Fibroblast of villous mesenchyme (primary cell): ENCODE data around the gene ZNF521. TPM values are rescaled to one million over a fixed set of nuclear protein-coding genes. Genes with fewer than 3 reads are reported as not detected.

Experiments
- DNase-seq: peaks from one replicate; pipeline ENCODE4 v3.0.0-alpha.2; 2010; ENCODE audit warnings: low read depth
- H3K4me3 ChIP-seq: 2 replicates; pipeline ENCODE4 v1.5.1; 2011; ENCODE audit warnings: low read depth, mild to moderate bottlenecking, low read length
- CTCF ChIP-seq: IDR thresholded peaks from 2 replicates; pipeline ENCODE4 v1.5.1; 2012; ENCODE audit warnings: low read depth, mild to moderate bottlenecking, low read length; ENCODE audit not compliant: insufficient read depth
- total RNA-seq: library from RNA; depleted of rRNA; stranded (reverse); fragments of >200 nt; gene quantifications from 2 replicates; pipeline ENCODE4 v1.2.3, GENCODE V29; 2012

The ZNF521 gene
- total RNA-seq, 1 donor, result 4.7 TPM

DNA sequence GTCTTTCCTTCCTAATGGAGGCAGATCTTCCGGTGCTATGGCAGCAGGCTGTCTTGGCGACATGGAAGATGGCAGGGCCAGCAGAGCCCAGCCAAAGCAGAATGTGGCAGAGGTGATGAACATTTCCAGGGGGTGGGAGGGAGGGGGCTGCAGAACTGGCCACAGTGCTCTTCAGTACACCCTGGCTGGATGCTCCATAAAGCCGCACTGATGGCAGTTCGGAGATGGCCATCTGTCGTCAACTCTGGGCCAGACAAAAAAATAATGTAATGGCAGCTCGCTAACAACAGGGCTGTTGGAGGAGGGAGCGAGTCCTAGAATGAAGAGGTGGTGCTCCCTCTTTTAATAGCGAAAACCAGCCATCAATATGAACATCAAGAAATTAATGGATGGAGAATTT lies 271.0 kb downstream of the ZNF521 start:
- no peak for DNase-seq
- no peak for TF ChIP-seq CTCF
- no peak overlapping the region for H3K4me3 ChIP-seq

GRCh38 chr18:25080211-25080610 lies 271.8 kb downstream of the ZNF521 start:
- no peak overlapping the region for H3K4me3 ChIP-seq
- no peak for DNase-seq
- TF ChIP-seq CTCF, result no peak

DNA sequence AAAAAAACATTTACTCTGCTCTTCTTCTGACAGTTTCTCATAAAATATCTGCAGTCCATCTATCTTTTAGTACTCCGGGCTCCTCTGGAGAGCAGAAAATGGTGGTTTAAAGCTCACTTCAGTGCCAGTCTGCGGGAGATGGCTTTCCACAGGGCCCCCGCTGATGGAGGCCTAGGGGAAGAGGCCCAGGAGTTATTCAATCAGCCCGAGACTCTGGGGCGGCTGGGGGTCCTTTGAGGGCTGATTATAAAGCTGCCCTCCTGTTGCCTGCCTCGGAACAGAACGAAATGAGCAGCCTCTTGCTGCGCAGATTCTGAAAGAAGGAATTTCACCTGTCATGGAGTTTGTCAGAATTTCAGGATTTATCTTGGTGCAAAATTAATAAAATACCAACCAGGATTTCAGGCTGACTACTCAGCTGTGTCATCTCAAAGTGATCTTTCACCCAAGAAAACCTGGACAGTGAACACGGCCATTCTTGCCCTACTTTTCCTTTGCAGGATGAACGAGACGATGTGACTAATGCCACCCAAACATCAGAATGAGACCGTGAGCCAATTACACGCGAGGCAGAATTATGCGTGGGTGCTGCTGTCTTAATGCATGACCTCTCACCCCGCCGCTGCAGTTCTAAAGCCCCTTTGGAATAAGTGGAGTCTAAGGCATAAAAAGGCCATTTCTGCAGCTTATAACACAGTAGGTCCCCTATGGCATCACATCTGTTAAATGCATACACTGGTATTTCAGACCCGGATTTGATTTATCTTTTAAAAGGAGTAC lies 273.8 kb downstream of the ZNF521 start:
- no peak for DNase-seq
- TF ChIP-seq CTCF, result no peak
- H3K4me3 ChIP-seq, result no peak overlapping the region

DNA sequence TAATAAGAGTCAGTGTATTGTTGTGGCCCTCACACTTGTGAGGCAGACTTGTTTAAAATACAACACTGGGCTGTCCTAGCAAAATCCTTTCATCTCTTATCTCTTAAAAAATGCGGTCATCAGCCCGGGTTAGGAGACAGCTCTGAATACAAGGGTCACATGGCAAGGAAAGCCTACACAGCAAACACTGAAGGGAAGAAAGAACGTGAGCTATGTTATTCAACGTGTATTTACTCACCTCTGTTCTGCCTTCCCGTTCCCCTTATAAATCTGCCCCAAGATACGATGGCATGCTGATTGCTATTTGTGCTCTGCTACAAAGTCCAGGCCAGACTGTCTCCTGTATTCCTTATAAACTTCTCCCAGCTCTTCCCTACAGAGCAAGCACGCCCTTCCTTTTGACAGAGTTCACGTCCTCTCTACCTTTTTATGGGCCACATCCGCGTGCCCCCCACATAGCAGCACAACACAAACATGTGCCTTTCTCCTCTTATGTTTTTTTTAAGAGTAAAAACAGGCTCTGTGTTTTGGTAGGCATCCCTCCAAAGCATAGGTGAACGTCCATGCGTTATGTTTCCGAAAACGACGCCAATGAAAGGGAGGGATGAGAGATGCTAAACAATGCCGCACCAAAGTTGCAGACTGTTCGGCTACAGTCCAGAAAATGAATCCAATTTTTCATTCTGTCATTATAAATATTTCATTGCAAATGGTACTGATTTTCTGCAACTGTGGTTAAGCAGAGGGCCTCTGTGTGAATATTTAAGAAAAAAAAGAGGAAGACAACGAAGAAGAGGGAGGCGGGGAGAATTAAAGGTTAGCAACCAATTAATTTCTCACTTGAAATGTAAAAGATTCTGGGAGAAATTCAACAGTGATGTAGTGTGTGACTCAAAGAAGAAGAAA lies 274.7 kb downstream of the ZNF521 start:
- DNase-seq, result no peak
- no peak for TF ChIP-seq CTCF
- H3K4me3 ChIP-seq, result no peak overlapping the region

GRCh38 chr18:25075783-25076182 lies 276.2 kb downstream of the ZNF521 start:
- no peak overlapping the region for H3K4me3 ChIP-seq
- DNase-seq, result no peak
- no peak for TF ChIP-seq CTCF

DNA sequence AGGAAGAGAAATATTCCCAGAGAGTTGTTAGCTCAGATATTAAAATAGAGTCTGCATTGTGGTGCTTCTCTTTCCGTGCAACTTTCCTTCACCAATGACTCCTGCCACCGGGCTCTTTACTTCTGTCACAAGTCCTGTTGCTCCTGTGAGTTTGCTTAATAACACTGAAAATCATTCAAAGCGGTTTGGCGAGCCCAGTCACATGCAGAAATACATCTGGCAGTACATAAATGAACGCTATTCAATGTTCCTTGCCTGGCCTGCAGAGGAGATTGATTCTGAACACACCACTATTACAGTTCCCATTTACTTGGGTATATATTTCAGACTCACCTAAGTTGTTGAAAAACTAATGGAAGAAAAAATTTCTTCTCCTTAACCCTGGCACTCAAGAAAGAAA lies 276.6 kb downstream of the ZNF521 start:
- no peak for TF ChIP-seq CTCF
- DNase-seq, result no peak
- H3K4me3 ChIP-seq, result no peak overlapping the region
